Retinal pigment epithelial cell (primary cell): Measurements from ENCODE around the gene DIP2C.

Experiments used
- DNase-seq: peaks from one replicate; pipeline ENCODE4 v3.0.0-alpha.2; 2010; ENCODE audit warnings: low read depth
- H3K4me3 ChIP-seq: 2 replicates; pipeline ENCODE4 v1.5.1; 2011; ENCODE audit warnings: mild to moderate bottlenecking, low read length, control low read depth, moderate library complexity
- TF ChIP-seq, protein P1 (sequence below): conservative IDR thresholded peaks from 2 replicates; pipeline ENCODE4 v1.5.1; 2011; ENCODE audit warnings: low read depth, low read length, control low read depth, inconsistent platforms

DIP2C gene

GRCh38 chr10:640673-641045 lies 48.8 kb downstream of the DIP2C start:
- TF ChIP-seq, protein P1, sequence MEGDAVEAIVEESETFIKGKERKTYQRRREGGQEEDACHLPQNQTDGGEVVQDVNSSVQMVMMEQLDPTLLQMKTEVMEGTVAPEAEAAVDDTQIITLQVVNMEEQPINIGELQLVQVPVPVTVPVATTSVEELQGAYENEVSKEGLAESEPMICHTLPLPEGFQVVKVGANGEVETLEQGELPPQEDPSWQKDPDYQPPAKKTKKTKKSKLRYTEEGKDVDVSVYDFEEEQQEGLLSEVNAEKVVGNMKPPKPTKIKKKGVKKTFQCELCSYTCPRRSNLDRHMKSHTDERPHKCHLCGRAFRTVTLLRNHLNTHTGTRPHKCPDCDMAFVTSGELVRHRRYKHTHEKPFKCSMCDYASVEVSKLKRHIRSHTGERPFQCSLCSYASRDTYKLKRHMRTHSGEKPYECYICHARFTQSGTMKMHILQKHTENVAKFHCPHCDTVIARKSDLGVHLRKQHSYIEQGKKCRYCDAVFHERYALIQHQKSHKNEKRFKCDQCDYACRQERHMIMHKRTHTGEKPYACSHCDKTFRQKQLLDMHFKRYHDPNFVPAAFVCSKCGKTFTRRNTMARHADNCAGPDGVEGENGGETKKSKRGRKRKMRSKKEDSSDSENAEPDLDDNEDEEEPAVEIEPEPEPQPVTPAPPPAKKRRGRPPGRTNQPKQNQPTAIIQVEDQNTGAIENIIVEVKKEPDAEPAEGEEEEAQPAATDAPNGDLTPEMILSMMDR, result no peak
- no peak for DNase-seq
- H3K4me3 ChIP-seq, result no peak overlapping the region

GRCh38 chr10:639751-640672 lies 49.5 kb downstream of the DIP2C start:
- TF ChIP-seq, protein P1, result no peak
- no peak overlapping the region for H3K4me3 ChIP-seq
- DNase-seq, result no peak

GRCh38 chr10:639001-639750 lies 50.3 kb downstream of the DIP2C start:
- TF ChIP-seq, protein P1, result no peak
- no peak for DNase-seq

DNA sequence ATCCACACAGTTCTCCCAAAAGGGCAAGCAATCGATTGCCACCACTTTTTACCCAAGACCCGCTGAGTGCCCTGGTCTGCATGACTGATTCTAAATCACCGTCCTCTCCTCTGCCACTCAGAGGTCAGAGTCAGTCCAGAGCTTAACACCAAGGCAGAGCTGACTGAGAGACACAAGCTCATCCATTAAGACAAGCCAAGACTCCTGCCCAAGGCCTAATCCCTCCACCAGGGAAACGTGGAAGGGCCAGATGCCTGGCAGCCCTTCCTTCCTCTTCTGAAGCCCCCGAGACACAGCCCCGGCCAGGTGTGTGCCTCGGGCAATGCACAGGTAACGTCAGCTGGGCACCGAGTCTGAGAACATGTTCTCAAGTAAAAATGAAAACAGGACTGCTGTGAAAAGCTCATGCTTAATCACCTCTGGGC lies 51.7 kb downstream of the DIP2C start:
- H3K4me3 ChIP-seq, result no peak overlapping the region
- TF ChIP-seq, protein P1, result no peak
- DNase-seq, result no peak

More at GRCh38 chr10:639001-639750, 50.3 kb downstream of the DIP2C start:
- no peak overlapping the region for H3K4me3 ChIP-seq

DNA sequence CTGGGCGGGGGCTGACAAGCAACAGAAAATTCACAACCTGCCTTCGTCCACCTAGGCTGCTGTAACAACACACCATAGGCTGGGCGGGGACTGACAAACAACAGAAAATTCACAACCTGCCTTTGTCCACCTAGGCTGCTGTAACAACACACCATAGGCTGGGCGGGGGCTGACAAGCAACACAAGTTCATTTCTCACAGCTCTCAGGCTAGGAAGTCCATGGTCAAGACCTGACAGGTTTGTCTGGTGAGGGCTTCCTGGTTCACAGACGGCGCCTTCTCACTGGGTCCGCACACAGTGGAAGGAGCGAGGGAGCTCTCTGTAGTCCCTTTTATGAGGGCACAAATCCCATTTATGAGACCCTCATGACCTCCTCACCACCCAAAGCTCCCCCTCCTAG lies 52.2 kb downstream of the DIP2C start:
- no peak for DNase-seq

DNA sequence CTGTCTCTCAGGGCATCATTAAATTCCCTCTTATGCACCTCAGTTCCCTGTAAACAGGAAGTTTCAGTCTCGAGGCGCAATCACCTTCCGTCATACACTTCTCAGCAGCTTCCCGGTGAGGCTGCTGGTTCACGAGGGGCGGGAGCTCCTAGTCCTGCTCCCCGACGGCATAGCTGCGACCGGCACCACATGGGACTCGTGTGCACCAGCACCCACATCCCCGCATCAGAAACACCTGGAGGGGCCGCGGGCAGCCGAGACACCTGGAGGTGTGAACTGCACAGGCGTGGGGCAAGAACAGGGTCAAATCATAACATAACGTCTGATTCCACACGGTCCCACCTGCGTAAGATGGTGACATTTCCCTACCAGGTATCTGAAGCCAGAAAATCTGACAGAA lies 52.7 kb downstream of the DIP2C start:
- DNase-seq, result no peak
- no peak overlapping the region for H3K4me3 ChIP-seq
- TF ChIP-seq, protein P1, result no peak

More for the DNA sequence above, 52.2 kb downstream of the DIP2C start:
- H3K4me3 ChIP-seq, result no peak overlapping the region
- TF ChIP-seq, protein P1, result no peak
